OCI-LY1 (cell line): ENCODE results near the gene FTCDNL1.

Experiments used
- H2AFZ ChIP-seq: fragments of 200-600 bp; sonication (generic), shearing (Covaris generic); 2 replicates; pipeline ENCODE4 v1.6.0; 2014; ENCODE audit warnings: antibody characterized with exemption, mild to moderate bottlenecking, low read length
- H3F3A ChIP-seq: fragments of 200-600 bp; sonication (generic), shearing (Covaris generic); 2 replicates; pipeline ENCODE4 v1.6.0; 2014; ENCODE audit warnings: mild to moderate bottlenecking, antibody characterized with exemption, low read length, moderate library complexity; ENCODE audit not compliant: insufficient read depth
- H3K27ac ChIP-seq: fragments of 200-600 bp; sonication (generic); 2 replicates; pipeline ENCODE4 v1.5.1; 2014; ENCODE audit warnings: low read length, mixed run types, mild to moderate bottlenecking, low read depth; ENCODE audit not compliant: poor library complexity, severe bottlenecking
- H3K27me3 ChIP-seq: fragments of 200-600 bp; sonication (generic); 2 replicates; pipeline ENCODE4 v1.6.0; 2014; ENCODE audit warnings: antibody characterized with exemption, mild to moderate bottlenecking, low read length, moderate library complexity; ENCODE audit not compliant: insufficient read depth
- H3K36me3 ChIP-seq: fragments of 200-600 bp; sonication (generic); 2 replicates; pipeline ENCODE4 v1.6.1; 2014; ENCODE audit warnings: mild to moderate bottlenecking, antibody characterized with exemption, low read length, moderate library complexity, mixed read lengths; ENCODE audit not compliant: insufficient read depth
- H3K4me1 ChIP-seq: fragments of 200-600 bp; sonication (generic); 2 replicates; pipeline ENCODE4 v1.5.1; 2014; ENCODE audit warnings: mild to moderate bottlenecking, low read length, moderate library complexity; ENCODE audit not compliant: insufficient read depth, severe bottlenecking
- H3K4me2 ChIP-seq: fragments of 200-600 bp; sonication (generic), shearing (Covaris generic); 2 replicates; pipeline ENCODE4 v1.6.1; 2014; ENCODE audit warnings: low read length
- H3K4me3 ChIP-seq: fragments of 200-600 bp; sonication (generic); 2 replicates; pipeline ENCODE4 v1.5.1; 2014; ENCODE audit warnings: low read length, low read depth, mild to moderate bottlenecking, mixed read lengths; ENCODE audit not compliant: poor library complexity, severe bottlenecking
- H3K79me2 ChIP-seq: fragments of 200-600 bp; shearing (Covaris generic); 2 replicates; pipeline ENCODE4 v1.6.1; 2016; ENCODE audit warnings: mixed run types, low read length, mixed read lengths; ENCODE audit not compliant: insufficient read depth
- H3K9ac ChIP-seq: fragments of 200-600 bp; sonication (generic), shearing (Covaris generic); 2 replicates; pipeline ENCODE4 v1.6.1; 2014; ENCODE audit warnings: mild to moderate bottlenecking, low read length, mixed read lengths
- H3K9me2 ChIP-seq: fragments of 200-600 bp; sonication (generic), shearing (Covaris generic); 2 replicates; pipeline ENCODE4 v1.6.1; 2014; ENCODE audit warnings: low read depth, mild to moderate bottlenecking, low read length, mixed read lengths
- H3K9me3 ChIP-seq: fragments of 200-600 bp; shearing (Covaris generic); 2 replicates; pipeline ENCODE4 v1.6.1; 2014; ENCODE audit warnings: low read length, mixed read lengths
- H4K20me1 ChIP-seq: fragments of 200-600 bp; sonication (generic), shearing (Covaris generic); 2 replicates; pipeline ENCODE4 v1.6.0; 2016; ENCODE audit warnings: mild to moderate bottlenecking, low read length; ENCODE audit not compliant: insufficient read depth
- CTCF ChIP-seq: fragments of 200-600 bp; sonication (generic), shearing (Covaris generic); IDR thresholded peaks from 2 replicates; pipeline ENCODE4 v1.5.1; 2017; ENCODE audit warnings: mild to moderate bottlenecking, antibody characterized with exemption, low read length, moderate library complexity, mixed read lengths
- EZH2 ChIP-seq: fragments of 200-600 bp; sonication (generic), shearing (Covaris generic); IDR thresholded peaks from 2 replicates; pipeline ENCODE4 v1.8.0; 2017; ENCODE audit warnings: borderline replicate concordance, mixed run types, mild to moderate bottlenecking, antibody characterized with exemption, low read length, moderate library complexity, mixed read lengths

FTCDNL1 gene

GRCh38 chr2:199841409-199841808 lies 9.6 kb downstream of the FTCDNL1 start:
- H3F3A ChIP-seq = no peaks in the 10 kb centered on the region
- no peaks in the 10 kb centered on the region for H3K27me3 ChIP-seq
- no peak overlapping the region for H3K27ac ChIP-seq
- no peak overlapping the region for H3K9ac ChIP-seq
- H3K79me2 ChIP-seq = no peaks in the 10 kb centered on the region
- no peaks in the 10 kb centered on the region for H3K9me2 ChIP-seq
- H3K36me3 ChIP-seq = no peaks in the 10 kb centered on the region
- no peaks in the 10 kb centered on the region for H4K20me1 ChIP-seq
- H3K9me3 ChIP-seq = no peaks in the 10 kb centered on the region
- H2AFZ ChIP-seq = no peak overlapping the region
- H3K4me2 ChIP-seq = no peak overlapping the region
- no peaks in the 10 kb centered on the region for H3K4me1 ChIP-seq
- TF ChIP-seq CTCF = no peak
- TF ChIP-seq EZH2 = no peak
- no peak overlapping the region for H3K4me3 ChIP-seq

GRCh38 chr2:199838399-199838798 lies 12.6 kb downstream of the FTCDNL1 start:
- no peak overlapping the region for H2AFZ ChIP-seq
- no peaks in the 10 kb centered on the region for H3F3A ChIP-seq
- no peak overlapping the region for H3K4me2 ChIP-seq
- H3K27ac ChIP-seq = no peak overlapping the region
- H3K9me3 ChIP-seq = no peaks in the 10 kb centered on the region
- TF ChIP-seq EZH2 = no peak
- TF ChIP-seq CTCF = no peak
- H3K27me3 ChIP-seq = no peaks in the 10 kb centered on the region
- H3K4me3 ChIP-seq = no peak overlapping the region
- H4K20me1 ChIP-seq = no peaks in the 10 kb centered on the region
- no peaks in the 10 kb centered on the region for H3K4me1 ChIP-seq
- no peaks in the 10 kb centered on the region for H3K9me2 ChIP-seq
- H3K36me3 ChIP-seq = no peaks in the 10 kb centered on the region
- no peak overlapping the region for H3K9ac ChIP-seq
- no peaks in the 10 kb centered on the region for H3K79me2 ChIP-seq

- TF ChIP-seq CTCF (no peak), EZH2 (no peak)
- H3F3A ChIP-seq = no peaks in the 10 kb centered on the region
- no peak overlapping the region for H3K4me3 ChIP-seq
- H3K9ac ChIP-seq = no peak overlapping the region
- H4K20me1 ChIP-seq = no peaks in the 10 kb centered on the region
- no peaks in the 10 kb centered on the region for H3K27me3 ChIP-seq
- no peaks in the 10 kb centered on the region for H3K4me1 ChIP-seq
- H3K36me3 ChIP-seq = no peaks in the 10 kb centered on the region
- no peaks in the 10 kb centered on the region for H3K79me2 ChIP-seq
- no peak overlapping the region for H3K4me2 ChIP-seq
- no peaks in the 10 kb centered on the region for H3K9me2 ChIP-seq
- H2AFZ ChIP-seq = no peak overlapping the region
- H3K9me3 ChIP-seq = no peaks in the 10 kb centered on the region
- H3K27ac ChIP-seq = no peak overlapping the region
These were observed 14.0 kb downstream of the FTCDNL1 start for GRCh38 chr2:199836943-199837342.
